Stimulated activated CD4-positive, alpha-beta T cell treated with anti-CD3 and anti-CD28 coated beads, Interleukin-12 subunit alpha, Interleukin-12 subunit beta, amount 100 ng/mL, for 4 hours (primary cell): ENCODE data around the gene SDHA.
"Not testable (repeated sequence)": the region's sequence is repeated elsewhere in the genome, so short reads cannot be mapped to it uniquely, and the experiment has no call there.

Experiments used
- DNase-seq: peaks from one replicate; pipeline ENCODE4 v3.0.0-alpha.2; 2020

SDHA gene

DNA sequence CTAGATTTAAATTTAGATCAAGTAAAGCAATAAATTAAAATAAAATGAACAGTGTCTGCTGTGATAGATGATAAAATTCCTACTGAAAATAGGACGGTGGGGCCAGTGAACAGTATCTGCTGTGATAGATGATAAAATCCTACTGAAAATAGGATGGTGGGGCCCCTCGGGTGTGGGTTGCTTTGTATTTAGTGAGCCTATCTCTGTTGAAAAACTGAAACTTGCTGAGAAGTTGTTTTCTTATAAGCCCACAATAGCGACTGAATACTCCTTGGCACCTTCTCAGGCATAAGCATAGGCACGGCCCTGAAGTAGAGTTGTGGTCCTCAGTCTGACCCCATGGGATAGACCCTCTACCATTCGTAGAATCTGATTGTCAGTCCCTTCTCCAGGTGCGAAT is 5.7 kb downstream of the SDHA start:
- no peak for DNase-seq

DNA sequence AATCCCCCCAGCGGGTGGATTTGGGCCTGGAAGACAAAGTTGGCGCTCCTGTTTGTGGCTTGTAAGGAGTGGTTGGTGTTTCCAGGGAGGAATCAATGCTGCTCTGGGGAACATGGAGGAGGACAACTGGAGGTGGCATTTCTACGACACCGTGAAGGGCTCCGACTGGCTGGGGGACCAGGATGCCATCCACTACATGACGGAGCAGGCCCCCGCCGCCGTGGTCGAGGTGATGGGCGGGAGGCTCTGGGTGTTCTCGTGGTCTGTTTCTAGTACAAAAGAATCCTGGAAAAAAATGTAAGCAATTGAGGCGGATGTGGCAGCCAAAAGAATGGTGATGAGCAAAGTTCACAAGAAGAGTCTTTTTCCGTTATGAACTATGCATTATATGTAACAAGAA is 7.2 kb downstream of the SDHA start:
- DNase-seq, result no peak

DNA sequence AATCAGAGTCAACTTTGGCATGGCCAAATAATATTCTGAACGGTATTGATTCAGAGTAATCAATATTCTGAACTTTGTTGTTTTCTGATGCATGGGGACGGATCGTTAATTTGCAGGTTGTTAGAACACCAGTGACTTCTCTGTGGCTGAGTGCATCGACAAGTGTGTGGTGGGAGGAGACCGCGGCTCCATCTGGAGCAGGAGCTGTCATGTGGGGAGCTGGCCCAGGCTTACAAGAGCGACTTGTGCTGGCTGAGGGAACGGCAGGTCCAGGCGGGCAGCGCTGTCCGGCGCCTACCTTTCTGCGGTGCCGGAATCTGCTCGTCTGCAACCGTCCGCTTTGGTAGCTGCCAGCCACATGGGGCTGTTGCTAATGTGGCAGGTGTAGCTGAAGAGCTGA is 9.3 kb downstream of the SDHA start:
- DNase-seq, result not testable (repeated sequence)

DNA sequence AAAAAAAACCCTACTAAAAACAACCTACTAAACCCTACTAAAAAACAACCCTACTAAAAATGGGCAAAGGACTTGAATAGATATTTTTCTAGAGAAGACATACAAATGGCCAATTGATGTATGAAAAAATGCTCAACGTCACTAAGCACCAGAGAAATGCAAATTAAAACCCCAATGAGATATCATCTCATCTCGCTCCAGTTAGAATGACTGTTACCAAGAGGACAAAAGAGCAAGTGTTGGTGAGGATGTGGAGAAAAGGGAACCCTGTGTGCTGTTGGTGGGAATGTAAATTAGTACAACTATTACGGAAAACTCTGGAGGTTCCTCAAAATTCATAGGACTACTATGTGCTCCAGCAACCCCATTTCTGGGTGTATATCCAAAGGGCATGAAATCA is 10.8 kb downstream of the SDHA start:
- no peak for DNase-seq

DNA sequence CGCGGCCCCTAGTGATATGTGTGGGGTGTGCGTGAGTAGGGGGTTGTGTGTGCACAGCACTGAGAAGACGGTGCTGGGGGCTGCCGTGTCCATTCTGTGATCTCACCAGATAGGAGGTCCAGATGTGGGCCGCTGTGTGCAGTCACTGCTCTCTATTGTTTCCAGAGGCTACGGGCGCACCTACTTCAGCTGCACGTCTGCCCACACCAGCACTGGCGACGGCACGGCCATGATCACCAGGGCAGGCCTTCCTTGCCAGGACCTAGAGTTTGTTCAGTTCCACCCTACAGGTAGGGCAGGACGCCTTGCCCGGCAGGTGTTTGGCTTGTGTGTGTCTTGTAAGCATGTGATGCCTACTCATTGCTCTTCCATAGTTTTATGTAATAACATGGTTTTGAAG is 12.6 kb downstream of the SDHA start:
- no peak for DNase-seq

DNA sequence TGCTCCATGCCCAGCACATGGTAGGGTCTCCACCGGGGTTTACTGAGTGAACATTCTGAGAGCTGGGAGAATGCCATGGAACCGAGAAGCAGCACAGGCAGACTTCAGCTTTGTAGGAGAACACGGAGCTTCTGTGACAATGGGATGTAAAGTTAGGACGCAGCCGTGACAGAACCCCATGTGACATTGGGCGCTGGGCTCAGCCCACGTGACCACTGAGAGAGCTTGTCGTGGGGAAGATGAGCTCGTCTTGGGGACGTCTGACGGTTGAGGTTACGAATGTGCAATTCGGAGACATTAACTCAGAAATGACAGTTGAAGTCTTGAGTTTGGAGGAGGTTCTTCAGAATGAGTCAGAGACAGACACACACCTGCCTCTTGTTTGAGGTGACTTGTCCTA is 13.5 kb downstream of the SDHA start:
- DNase-seq, result no peak

DNA sequence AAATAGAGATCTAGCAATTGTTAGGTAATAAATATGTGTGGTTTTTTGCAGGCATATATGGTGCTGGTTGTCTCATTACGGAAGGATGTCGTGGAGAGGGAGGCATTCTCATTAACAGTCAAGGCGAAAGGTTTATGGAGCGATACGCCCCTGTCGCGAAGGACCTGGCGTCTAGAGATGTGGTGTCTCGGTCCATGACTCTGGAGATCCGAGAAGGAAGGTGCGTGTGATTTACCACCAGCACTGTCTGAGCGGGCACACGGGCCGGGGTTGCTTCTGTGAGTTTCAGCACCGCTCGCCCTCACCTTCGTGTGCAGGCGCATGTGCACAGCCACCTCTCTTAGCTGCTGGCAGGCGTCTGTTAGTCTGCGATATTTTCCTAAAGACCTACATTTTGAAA is 15.3 kb downstream of the SDHA start:
- DNase-seq, result not testable (repeated sequence)

DNA sequence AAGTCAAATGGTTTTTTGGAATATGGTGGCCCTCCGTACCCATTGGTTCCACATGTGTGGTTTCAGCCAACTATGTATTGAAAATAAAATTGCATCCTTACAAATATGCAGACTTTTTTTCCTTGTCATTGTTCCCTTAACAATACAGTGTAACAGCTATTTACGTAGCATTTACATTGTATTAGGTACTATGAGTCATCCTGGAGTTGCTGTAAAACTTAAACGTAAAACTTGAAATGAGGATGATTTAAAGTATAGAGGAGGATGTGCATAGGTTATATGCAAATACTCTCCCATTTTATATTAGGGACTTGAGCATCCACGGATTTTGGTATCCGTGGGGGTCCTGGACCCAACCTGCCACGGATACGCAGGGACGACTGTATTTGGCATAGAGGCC is 16.3 kb downstream of the SDHA start:
- no peak for DNase-seq

DNA sequence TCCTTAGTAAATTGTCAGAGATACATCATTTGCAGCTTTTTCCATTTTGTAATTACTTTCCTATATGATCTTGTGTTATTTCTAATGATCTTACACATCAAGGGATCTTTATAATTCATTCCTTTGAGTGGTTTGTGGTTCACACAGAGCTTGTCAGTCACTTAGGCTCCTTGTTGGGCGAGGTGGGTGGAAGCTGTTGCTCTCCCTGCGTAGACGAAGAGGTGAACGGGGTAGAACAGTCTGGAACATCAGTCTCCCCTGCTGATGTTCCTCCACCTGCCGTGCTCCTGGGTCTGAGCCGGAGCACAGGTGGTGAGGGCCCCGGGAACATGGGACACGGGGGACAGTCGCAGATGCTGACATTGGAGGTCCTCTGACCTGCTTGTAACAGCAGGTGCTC is 17.4 kb downstream of the SDHA start:
- DNase-seq, result not testable (repeated sequence)

DNA sequence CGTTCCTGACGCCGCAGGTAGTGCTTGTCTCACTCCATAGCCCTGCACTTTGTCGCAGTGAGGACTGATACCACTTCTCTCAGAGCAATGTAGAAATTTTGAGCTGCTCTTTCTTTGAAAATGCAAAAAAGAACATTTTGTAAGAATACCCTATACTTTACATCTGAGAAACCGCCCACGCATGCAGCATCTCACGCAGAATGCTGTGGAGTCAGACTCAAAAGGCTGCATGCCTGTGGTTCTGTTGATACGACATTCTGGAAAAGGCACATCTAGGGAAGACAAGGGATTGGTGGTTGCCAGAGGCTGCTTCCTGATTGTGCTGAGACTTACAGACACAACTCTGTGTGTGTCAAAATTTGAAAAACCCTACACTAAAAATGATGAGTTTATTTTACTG is 19.8 kb downstream of the SDHA start:
- not testable (repeated sequence) for DNase-seq

DNA sequence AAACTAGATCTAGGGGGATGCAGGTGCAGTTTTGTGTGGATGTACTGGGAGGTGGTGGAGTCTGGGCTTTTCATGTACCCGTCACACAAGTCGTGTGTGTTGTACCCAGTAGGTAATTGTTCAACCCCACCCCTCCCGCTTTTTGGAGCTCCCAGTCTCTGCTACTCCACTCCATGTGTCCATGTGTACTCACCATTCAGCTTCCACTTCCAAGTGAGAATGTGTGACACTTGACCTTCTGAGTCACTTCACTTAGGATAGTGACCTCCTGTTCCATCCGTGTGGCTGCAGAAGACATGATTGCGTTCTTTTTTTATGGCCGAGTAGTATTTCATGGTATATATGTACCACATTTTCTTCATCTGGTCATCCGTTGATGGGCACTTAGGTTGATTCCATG is 22.4 kb downstream of the SDHA start:
- DNase-seq, result not testable (repeated sequence)

DNA sequence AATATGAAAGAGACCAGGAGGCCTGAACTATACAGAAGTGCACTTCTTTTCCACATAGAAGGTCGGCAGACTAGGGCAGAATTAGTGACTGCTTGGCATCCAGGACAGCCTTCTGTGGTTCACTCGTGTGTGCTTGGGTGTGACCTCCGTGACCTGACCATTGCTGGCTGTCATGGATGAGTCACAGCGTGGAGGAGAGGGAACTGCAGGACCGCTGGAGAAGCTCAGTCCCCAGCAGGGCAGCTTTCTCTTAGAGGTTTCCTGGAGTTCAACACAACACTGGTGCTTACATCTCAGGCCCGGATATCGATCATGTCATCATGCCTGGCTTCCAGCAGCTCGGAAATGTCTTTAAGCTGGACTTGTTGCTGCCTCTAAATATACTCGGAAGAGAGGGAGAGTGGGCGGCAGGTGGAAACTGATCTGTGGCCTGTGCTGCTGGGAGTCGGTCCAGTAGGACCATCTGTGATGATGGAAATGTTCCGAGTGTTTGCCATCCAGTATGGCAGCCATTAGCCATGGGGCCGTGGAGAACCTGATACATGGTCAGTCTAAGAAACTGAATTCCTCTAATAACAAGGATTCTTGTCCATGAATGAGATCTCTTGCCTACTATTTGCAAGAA is 23.0 kb downstream of the SDHA start:
- DNase-seq, result not testable (repeated sequence)

DNA sequence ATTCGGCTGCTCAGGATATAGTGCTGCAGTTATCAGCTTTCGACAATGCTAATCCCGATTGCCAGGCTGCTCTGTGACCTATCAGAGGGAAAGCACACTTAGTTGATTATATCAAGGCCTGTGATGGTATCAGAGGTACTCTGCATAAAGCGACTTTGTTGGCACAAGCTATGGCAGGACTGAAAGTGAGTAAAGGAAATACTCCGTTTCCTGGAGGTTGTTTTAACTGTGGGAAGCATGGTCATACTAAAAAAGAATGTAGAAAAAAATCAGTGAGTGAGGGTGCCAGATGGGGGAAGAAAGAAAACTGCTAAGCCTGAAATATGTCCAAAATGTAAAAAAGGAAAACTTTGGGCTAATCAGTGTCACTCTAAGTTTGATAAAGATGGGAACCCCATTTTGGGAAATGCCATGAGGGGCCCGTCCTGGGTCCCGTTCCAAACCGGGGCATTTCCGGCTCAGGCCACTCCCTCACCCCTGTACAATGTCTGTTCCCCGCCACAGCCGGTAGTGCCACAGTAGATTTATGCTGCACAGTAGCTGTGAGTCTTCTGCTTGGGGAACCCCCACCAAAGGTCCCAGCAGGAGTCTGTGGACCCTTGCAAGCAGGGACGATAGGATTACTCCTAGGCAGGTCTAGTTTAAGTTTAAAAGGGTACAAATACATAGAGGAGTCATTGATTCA is 25.7 kb downstream of the SDHA start:
- peak; percentile 18 for DNase-seq

DNA sequence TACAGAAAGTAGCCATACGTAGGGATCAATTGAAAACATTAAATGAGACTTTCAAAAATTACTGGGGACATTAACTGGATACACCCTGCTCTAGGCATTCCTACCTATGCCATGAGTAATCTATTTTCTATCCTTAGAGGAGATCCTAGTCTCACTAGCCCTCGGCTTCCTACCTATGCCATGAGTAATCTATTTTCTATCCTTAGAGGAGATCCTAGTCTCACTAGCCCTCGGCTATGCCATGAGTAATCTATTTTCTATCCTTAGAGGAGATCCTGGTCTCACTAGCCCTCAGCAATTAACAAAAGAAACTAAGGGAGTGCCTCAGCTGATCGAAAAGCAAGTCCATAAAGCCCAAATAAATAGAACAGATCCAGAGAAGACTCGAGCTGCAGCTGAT is 27.6 kb downstream of the SDHA start:
- DNase-seq, result not testable (repeated sequence)

DNA sequence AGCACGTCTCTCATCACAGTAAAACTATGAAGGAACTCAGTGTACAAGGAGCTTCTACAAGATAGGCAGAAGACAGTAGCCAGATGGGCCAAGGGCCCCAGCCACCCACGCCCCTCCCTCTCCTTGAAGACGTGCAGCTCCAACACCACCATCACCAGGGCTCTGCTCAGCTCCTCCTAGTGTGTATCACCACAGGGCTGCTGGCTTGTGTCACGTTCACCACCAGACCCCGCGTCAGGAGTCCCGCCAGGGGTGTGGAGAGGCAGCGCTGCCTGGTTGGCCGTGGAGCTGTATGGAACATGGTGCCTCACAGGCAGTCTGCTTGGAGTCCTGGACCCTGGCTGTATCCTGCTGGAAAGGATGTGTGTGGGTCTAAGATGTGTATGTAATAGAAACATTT is 32.3 kb downstream of the SDHA start:
- DNase-seq, result not testable (repeated sequence)

DNA sequence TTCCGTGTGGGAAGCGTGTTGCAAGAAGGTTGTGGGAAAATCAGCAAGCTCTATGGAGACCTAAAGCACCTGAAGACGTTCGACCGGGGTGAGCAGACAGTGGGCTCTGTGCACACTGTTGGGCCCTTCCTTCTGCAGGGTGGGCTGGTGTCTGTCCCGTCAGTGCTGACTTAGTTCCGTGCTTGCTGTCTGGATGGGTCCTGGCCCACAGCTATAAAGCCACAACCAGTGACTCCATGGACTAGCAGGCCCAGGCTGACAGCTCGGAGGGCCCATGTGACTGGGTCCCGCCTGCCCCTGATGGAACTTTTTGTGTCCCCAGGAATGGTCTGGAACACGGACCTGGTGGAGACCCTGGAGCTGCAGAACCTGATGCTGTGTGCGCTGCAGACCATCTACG is 32.9 kb downstream of the SDHA start:
- DNase-seq, result not testable (repeated sequence)

DNA sequence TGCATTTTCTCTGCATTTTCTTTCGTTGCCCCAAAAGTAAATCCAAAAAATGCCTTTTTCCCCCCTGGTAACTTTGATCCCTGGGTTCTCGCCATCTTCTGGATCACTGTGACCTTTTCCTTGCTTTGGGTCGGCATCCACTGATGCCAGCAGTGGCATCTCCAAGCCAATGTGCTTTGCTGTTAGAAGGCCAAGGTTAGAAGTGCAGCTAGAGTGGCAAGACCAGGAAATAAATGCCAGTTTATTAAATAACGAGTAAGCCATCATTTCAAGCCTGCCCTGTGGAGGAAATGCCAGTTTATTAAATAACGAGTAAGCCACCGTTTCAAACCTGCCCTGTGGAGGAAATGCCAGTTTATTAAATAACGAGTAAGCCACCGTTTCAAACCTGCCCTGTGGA is 33.4 kb downstream of the SDHA start:
- not testable (repeated sequence) for DNase-seq

DNA sequence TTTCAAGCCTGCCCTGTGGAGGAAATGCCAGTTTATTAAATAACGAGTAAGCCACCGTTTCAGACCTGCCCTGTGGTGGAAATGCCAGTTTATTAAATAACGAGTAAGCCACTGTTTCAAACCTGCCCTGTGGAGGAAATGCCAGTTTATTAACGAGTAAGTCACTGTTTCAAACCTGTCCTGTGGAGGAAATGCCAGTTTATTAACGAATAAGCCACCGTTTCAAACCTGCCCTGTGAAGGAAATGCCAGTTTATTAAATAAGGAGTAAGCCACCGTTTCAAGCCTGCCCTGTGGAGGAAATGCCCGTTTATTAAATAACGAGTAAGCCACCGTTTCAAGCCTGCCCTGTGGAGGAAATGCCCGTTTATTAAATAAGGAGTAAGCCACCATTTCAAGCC is 33.9 kb downstream of the SDHA start:
- DNase-seq, result not testable (repeated sequence)

DNA sequence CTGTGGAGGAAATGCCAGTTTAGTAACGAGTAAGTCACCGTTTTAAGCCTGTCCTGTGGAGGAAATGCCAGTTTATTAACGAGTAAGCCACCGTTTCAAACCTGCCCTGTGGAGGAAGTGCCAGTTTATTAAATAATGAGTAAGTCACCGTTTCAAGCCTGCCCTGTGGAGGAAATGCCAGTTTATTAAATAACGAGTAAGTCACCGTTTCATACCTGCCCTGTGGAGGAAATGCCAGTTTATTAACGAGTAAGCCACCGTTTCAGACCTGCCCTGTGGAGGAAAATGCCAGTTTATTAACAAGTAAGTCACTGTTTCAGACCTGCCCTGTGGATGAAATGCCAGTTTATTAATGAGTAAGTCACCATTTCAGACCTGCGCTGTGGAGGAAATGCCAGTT is 34.4 kb downstream of the SDHA start:
- no peak for DNase-seq

DNA sequence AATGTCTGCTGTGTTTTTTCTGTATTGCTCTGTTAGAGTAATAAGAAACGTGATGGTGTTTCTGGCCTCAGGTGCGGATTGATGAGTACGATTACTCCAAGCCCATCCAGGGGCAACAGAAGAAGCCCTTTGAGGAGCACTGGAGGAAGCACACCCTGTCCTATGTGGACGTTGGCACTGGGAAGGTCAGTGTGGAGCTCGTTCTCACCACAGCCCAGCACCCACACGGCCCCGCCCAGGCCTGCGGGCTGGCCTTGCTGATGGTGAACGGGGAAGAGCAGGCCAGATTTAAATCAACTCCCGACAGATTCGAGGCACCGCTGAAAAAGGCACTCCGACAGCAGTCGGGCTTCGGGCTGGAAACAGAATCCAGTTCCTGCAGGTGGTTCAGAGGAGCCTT is 36.2 kb downstream of the SDHA start:
- not testable (repeated sequence) for DNase-seq

DNA sequence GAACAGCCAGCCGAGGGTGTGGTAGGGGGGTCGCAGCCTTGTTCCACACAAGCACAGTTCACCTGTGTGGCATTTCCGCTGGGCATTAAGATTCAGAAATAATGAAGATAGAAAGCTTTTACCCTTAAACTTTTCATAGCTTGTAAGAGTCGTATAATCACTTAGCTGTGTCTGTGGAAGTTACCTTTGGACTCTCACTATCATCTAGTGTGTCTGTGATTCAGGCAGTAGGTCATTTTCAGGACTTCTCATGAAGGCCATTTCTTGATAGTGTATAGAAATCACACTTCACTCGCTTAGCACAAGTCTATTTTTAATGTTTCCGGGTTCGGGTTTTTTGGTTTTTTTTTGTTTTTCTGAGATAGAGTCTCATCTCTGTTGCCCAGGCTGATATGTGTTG is 37.0 kb downstream of the SDHA start:
- DNase-seq, result not testable (repeated sequence)

DNA sequence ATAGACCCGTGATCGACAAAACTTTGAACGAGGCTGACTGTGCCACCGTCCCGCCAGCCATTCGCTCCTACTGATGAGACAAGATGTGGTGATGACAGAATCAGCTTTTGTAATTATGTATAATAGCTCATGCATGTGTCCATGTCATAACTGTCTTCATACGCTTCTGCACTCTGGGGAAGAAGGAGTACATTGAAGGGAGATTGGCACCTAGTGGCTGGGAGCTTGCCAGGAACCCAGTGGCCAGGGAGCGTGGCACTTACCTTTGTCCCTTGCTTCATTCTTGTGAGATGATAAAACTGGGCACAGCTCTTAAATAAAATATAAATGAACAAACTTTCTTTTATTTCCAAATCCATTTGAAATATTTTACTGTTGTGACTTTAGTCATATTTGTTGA is 38.2 kb downstream of the SDHA start:
- not testable (repeated sequence) for DNase-seq

DNA sequence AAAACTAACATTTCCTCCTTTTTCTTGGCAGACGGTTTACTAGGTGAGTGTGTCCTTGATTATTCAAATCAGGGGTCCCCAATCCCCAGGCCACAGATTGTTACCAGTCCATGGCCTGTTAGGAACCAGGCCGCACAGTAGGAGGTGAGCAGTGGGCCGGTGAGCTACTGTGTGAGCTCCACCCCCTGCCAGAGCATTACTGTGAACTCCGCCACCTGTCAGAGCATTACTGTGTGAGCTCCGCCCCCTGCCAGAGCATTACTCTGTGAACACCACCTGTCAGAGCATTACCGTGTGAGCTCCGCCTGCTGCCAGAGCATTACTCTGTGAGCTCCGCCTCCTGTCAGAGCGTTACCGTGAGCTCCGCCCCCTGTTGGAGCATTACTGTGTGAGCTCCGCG is 39.0 kb downstream of the SDHA start:
- no peak for DNase-seq

DNA sequence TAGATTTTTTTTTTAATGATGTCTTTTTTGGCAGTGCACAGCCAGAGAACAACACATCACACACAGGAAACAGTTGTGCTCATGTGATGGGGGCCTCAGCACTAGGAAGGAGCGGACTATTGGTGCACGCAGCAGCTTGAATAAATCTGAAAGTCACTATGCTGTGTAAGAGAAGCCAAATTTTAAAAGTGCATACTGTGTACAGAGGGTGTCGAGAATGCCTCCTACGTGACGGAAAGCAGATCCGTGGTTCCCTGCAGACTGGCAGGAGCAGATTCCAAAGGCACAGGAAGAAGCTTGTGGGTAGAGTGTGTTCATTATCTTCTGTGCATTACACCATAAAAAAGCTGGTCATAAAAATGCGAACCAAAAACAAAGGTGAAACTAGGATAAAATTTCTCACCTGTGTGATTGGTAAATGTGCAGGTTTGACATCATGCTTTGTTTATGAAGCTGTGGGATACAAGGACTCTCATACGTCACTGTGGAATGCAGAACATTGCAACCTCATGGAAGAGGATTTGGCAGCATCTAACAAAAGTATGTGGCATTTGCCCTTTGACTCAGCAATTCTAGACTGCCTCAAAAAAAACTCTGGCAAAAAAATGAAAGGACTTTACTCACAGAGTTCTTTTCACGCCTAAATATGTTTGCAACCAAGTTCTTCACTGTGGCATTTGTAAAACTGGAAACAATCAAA is 45.3 kb downstream of the SDHA start:
- DNase-seq, result not testable (repeated sequence)
